ENCODE results near the gene KLF15. TPM values are rescaled to one million over a fixed set of nuclear protein-coding genes. Genes with fewer than 3 reads are reported as not detected.

KLF15 gene
- total and polyA plus RNA-seq, 2 of the 4 experiments (the other 2 are of a cell fraction) = 0.18 to 0.24 TPM

DNA sequence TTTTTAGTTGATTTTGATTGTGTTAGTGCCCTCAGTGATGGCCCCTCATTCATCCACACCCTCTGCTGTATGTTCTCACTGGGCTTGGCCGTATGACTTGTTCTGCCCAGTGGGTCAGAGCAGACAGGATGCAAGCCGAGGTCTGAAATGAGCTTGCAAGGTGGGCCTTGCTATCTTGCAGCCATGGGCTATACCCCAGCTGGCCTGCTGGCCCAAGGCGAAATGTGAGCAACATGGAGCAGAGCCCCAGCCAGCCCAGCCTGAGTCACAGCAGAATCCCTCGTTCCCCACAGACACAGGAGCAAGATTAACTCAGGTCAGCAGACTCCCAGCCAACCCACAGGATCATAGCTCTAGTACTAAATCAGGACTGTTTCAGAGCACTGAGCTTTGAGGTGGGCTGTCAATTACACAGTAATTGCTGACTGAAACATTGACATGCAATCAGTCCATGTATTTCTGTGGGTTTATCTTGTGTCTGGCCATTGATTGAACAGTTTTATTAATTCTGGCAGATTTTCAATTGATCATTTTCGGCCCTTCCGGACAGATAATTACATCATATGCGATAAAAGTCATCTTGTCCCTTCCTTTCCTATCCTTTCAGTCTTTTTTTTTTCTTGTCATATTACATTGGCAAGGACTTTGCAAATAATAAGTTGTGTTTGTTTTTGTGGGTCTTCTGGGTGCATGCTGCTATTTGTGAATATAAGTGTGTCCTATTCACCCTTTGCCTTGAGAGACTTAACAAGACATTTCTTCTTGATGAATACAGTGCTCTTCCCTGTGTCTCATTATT lies 27.1 kb downstream of the KLF15 start:
- no peak for ATAC-seq (ENCODE audit: low read depth)
- POLR2A ChIA-PET (ENCODE audit: unreplicated experiment) = no interaction called here

More for the DNA sequence above, 27.1 kb downstream of the KLF15 start:
- H3K4me1 ChIP-seq (ENCODE audit: control insufficient read depth, insufficient read depth, low read length) = no peaks in the 10 kb centered on the region
- peaks cover 14% of the 10 kb centered on the region for H3K9me3 ChIP-seq (ENCODE audit: control insufficient read depth, insufficient read depth, low read length)
- no peak overlapping the region for H2BK5ac ChIP-seq (ENCODE audit: low read depth, low read length, poor library complexity, severe bottlenecking)
- H3K79me1 ChIP-seq (ENCODE audit: low read depth in 1 of 2, low read length in 2 of 2) = no peaks in the 10 kb centered on the region
- no peak overlapping the region for H3K27ac ChIP-seq (ENCODE audit: insufficient read depth, low read length)
- no peak for DNase-seq
- H4K8ac ChIP-seq (ENCODE audit: low read depth in 2 of 2, low read length in 2 of 2) = no peak overlapping the region
- no peak for TF ChIP-seq RFX5 (IDR thresholded peaks at IDR 0.05; ENCODE audit: low read depth, low read length)
- no peak for TF ChIP-seq CHD1 (IDR thresholded peaks at IDR 0.05; ENCODE audit: low read depth, low read length)
- TF ChIP-seq, protein P1, sequence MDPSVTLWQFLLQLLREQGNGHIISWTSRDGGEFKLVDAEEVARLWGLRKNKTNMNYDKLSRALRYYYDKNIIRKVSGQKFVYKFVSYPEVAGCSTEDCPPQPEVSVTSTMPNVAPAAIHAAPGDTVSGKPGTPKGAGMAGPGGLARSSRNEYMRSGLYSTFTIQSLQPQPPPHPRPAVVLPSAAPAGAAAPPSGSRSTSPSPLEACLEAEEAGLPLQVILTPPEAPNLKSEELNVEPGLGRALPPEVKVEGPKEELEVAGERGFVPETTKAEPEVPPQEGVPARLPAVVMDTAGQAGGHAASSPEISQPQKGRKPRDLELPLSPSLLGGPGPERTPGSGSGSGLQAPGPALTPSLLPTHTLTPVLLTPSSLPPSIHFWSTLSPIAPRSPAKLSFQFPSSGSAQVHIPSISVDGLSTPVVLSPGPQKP (IDR thresholded peaks at IDR 0.05; ENCODE audit: borderline replicate concordance, low read depth, low read length) = no peak
- no peak for TF ChIP-seq BHLHE40 (IDR thresholded peaks at IDR 0.05; ENCODE audit: low read depth, low read length)
- H3K18ac ChIP-seq (ENCODE audit: low read depth, low read length) = no peak overlapping the region
- no peak overlapping the region for H3K4me2 ChIP-seq (ENCODE audit: low read depth, low read length)
- H3K36me3 ChIP-seq (ENCODE audit: control insufficient read depth, insufficient read depth, low read length) = no peaks in the 10 kb centered on the region
- no peak overlapping the region for H4K5ac ChIP-seq (ENCODE audit: low read depth, low read length)
- dilution Hi-C loops (cut with HindIII; ENCODE audit: low sequenced_read_pairs, unreplicated experiment) = no loop called here
- in situ Hi-C loops (cut with MboI; ENCODE audit: low sequenced_read_pairs) = no loop called here
- no peak overlapping the region for H2AK9ac ChIP-seq (replicated peaks; ENCODE audit: low read depth, low read length, poor library complexity)
- no peak overlapping the region for H4K91ac ChIP-seq (ENCODE audit: insufficient read depth, low read depth, low read length)
- no peak overlapping the region for H2BK120ac ChIP-seq (ENCODE audit: low read depth, low read length)
- H3K27me3 ChIP-seq (ENCODE audit: control insufficient read depth, insufficient read depth, low read length) = peaks cover 8% of the 10 kb centered on the region
- no peak overlapping the region for H3K56ac ChIP-seq (ENCODE audit: extremely low read depth, insufficient read depth, low read length)
- no peak overlapping the region for H2BK15ac ChIP-seq (ENCODE audit: low read depth, low read length)
- no peak overlapping the region for H3K9ac ChIP-seq (ENCODE audit: low read depth, low read length)
- H3K14ac ChIP-seq (replicated peaks; ENCODE audit: low read depth, low read length) = no peak overlapping the region
- H4K20me1 ChIP-seq (ENCODE audit: insufficient read depth, low read length) = no peaks in the 10 kb centered on the region
- no peak overlapping the region for H3K23ac ChIP-seq (ENCODE audit: low read depth, low read length)
- CTCF ChIA-PET = no interaction called here
- BruUV-seq (replicated peaks) = no TSS peak
- H3K4me3 ChIP-seq (ENCODE audit: insufficient read depth, low read depth, low read length) = no peak overlapping the region
- no peak overlapping the region for H2AFZ ChIP-seq (replicated peaks; ENCODE audit: low read length, poor library complexity)
- H3K4ac ChIP-seq (ENCODE audit: low read depth, low read length) = no peak overlapping the region
- WGBS, 2 experiments (ENCODE audit: extremely low coverage in 2 of 2, insufficient read length in 1 of 2) = no CpG with 5 or more reads among the region's 7 CpGs
- intact Hi-C loops (cut with micrococcal nuclease) = no loop called here
- H2AK5ac ChIP-seq (ENCODE audit: low read depth, low read length) = no peak overlapping the region
- no peaks in the 10 kb centered on the region for H3K9me1 ChIP-seq (ENCODE audit: insufficient read depth, low read length)
- no peak overlapping the region for H2BK20ac ChIP-seq (ENCODE audit: low read depth, low read length)
